ENCODE measurements around the gene ERC1.

The ERC1 gene

DNA sequence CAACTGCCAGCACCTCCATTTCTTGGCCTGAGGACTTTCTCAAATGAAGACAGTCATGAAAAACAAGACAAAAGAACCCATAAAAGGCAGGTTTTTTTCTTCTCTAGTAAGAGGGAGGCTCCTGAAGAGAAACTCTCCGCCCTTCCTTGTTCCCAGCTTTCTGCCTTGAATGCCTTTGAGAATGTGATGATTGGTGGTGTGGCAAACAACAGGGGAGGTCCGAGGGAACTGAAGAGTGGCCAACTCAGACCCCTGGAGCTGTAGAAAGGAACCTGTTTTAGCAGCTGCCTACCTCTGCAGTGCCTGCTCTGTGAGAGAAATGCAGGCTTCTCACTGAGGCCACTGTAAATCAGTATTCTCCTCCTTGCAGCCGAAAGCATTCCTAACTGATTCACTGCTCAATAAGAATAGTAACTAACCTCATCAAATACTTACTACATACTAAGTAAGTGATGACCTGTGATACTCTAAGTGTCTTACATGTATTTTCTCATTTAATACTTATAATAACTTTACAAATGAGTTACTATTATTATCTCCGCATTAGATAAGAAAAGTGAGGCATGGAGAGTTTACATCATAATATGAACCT, 16.7 kb upstream of the ERC1 start:
- TF ChIP-seq, protein P1, sequence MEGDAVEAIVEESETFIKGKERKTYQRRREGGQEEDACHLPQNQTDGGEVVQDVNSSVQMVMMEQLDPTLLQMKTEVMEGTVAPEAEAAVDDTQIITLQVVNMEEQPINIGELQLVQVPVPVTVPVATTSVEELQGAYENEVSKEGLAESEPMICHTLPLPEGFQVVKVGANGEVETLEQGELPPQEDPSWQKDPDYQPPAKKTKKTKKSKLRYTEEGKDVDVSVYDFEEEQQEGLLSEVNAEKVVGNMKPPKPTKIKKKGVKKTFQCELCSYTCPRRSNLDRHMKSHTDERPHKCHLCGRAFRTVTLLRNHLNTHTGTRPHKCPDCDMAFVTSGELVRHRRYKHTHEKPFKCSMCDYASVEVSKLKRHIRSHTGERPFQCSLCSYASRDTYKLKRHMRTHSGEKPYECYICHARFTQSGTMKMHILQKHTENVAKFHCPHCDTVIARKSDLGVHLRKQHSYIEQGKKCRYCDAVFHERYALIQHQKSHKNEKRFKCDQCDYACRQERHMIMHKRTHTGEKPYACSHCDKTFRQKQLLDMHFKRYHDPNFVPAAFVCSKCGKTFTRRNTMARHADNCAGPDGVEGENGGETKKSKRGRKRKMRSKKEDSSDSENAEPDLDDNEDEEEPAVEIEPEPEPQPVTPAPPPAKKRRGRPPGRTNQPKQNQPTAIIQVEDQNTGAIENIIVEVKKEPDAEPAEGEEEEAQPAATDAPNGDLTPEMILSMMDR (IDR thresholded peaks at IDR 0.05; ENCODE audit: insufficient read depth, low read length, missing control alignments): no peak
- no peak overlapping the region for H3K4me3 ChIP-seq (ENCODE audit: low read depth, low read length)
- CTCF ChIA-PET: interaction anchor here (2.6 kb wide), 1 partner anchor 25 kb away, joined by 9 read pairs; the partner anchor contains the start of gene RAD52
- POLR2A ChIA-PET: no interaction called here
- no peak for DNase-seq (ENCODE audit: low read depth, low spot score)

DNA sequence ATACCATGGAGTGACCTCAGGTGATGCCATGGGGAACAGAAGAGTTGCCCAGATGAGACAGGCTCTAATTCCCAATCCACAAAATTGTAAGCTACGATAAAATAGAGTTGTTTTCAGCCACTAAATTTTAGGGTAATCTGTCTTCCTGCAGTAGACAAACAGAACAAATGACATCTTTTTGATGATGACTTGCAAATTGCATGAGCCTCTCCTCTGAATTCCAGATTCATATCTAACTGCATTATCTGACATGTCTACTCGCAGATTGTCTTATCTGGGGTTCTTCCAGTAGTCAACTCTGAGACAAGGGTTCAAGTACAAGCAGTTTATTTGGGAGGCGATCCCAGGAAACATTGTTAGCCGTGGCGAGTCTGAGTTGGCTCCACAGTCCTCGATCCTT, 14.4 kb upstream of the ERC1 start:
- POLR2A ChIA-PET: no interaction called here
- no peak for DNase-seq (ENCODE audit: low read depth, low spot score)
- TF ChIP-seq, protein P1 (IDR thresholded peaks at IDR 0.05; ENCODE audit: insufficient read depth, low read length, missing control alignments): no peak
- no peak overlapping the region for H3K4me3 ChIP-seq (ENCODE audit: low read depth, low read length)
- CTCF ChIA-PET: interaction anchor here (0.7 kb wide), 1 partner anchor 27 kb away, joined by 3 read pairs; the partner anchor contains the start of gene RAD52

DNA sequence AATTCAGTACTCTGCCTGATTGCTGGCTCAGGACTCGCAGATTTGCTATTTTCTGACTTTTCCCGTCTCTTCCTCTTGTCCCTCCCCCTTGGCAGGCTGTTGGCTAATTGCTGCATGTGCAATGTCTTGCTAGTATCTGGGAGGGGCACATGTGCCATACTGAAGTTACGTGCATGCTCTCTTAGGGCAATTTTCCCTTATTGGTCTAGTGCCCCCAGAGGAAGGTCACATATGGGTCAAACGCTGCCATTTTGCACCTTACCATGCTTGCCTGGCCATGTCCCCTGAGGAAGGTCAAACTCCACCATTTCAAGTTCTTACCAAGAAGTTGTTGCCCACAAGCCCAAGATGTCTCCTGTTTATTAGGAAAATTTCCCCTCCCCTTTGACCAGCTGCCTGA, 13.9 kb upstream of the ERC1 start:
- CTCF ChIA-PET: no interaction called here
- POLR2A ChIA-PET: no interaction called here
- no peak overlapping the region for H3K4me3 ChIP-seq (ENCODE audit: low read depth, low read length)
- TF ChIP-seq, protein P1 (IDR thresholded peaks at IDR 0.05; ENCODE audit: insufficient read depth, low read length, missing control alignments): no peak
- DNase-seq (ENCODE audit: low read depth, low spot score): no peak

DNA sequence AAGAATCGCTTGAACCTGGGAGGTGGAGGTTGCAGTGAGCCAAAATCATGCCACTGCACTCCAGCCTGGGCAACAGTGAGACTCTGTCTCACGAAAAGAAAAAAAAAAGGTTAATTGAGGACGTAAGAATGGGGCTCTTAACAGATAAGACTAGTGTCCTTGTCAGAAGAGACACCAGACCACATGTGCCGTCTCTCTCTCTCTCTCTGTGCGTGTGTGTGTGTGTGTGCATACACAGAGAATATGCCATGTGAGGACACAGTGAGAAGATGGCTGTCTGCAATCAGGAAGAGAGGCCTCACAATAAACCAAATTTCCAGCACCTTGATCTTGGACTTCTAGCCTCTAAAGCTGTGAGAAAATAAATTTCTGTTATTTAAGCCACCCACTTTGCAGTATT, 11.7 kb upstream of the ERC1 start:
- POLR2A ChIA-PET: interaction anchor here (0.9 kb wide), 1 partner anchor 11 kb away, joined by 3 read pairs; no protein-coding TSS in a partner anchor
- TF ChIP-seq, protein P1 (IDR thresholded peaks at IDR 0.05; ENCODE audit: insufficient read depth, low read length, missing control alignments): no peak
- no peak overlapping the region for H3K4me3 ChIP-seq (ENCODE audit: low read depth, low read length)
- no peak for DNase-seq (ENCODE audit: low read depth, low spot score)
- CTCF ChIA-PET: no interaction called here

DNA sequence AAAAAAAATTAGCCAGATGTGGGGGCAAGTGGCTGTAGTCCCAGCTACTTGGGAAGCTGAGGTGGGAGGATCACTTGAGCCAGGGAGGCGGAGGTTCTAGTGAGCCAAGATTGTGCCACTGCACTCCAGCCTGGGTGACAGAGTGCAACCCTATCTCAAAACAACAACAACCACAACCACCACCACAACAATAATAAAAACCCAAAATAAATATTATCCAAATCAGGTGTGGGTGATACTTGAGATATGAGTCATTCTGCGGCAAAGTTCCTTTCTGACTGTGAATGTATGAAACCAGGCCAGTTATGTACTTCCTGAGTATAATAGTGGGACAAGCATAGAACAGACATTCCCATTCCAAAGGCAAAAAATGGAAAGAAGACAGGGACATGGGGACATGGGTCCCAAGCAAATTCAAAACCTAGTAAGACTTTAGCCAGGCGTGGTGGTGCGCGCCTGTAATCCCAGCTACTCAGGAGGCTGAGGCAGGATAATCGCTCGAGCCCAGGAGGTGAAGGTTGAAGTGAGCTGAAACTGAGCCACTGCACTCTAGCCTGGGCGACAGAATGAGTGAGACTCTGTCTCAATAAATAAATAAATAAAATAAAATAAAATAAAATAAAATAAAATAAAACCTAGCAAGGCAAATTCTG, 9.7 kb upstream of the ERC1 start:
- no peak for DNase-seq (ENCODE audit: low read depth, low spot score)
- TF ChIP-seq, protein P1 (IDR thresholded peaks at IDR 0.05; ENCODE audit: insufficient read depth, low read length, missing control alignments): no peak
- POLR2A ChIA-PET: no interaction called here
- CTCF ChIA-PET: interaction anchor here (1.0 kb wide), 1 partner anchor 9 kb away, joined by 3 read pairs; the partner anchor contains the start of gene ERC1
- no peak overlapping the region for H3K4me3 ChIP-seq (ENCODE audit: low read depth, low read length)

DNA sequence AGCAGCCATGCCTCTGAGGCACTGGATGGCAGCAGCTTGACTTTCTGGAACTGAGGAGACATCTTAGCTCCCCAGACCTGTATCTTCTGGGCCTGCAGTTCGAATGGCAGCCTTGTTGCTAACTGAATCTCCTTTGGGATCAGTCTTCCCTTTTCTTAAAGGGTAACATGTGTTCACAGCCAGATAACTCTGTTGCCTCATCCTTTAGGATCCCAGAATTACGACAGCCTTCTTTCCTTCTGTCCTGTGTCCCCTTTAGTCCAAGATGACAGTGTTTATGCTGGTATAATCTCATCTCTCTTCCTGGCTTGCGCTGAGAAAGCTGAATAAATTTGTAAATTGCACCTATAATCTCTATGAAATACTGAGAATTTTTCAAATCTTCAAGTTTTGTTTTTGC, 9.1 kb upstream of the ERC1 start:
- no peak overlapping the region for H3K4me3 ChIP-seq (ENCODE audit: low read depth, low read length)
- ChIA-PET POLR2A (no interaction called here), CTCF (interaction anchor here (1.0 to 1.1 kb wide), 2 partner anchors 9 to 14 kb away, joined by 3 to 5 read pairs; partner anchors contain the start of gene ERC1)
- DNase-seq (ENCODE audit: low read depth, low spot score): no peak
- TF ChIP-seq, protein P1 (IDR thresholded peaks at IDR 0.05; ENCODE audit: insufficient read depth, low read length, missing control alignments): no peak
